Mammary epithelial cell (primary cell): ENCODE measurements around the gene OLAH.

Experiments
- CTCF ChIP-seq, 2 donors: IDR thresholded peaks in 1 of 2; conservative IDR thresholded peaks in 1 of 2; 2 replicates each; pipeline ENCODE4 v1.5.1; 2011 to 2012; ENCODE audit warnings: inconsistent platforms in 2 of 2, low read length in 2 of 2, mild to moderate bottlenecking in 2 of 2, control low read depth in 1 of 2, low read depth in 1 of 2; ENCODE audit not compliant: insufficient read depth in 1 of 2; ENCODE audit errors: extremely low read depth in 1 of 2
- EZH2 ChIP-seq: IDR thresholded peaks from 2 replicates; pipeline ENCODE4 v1.6.1; 2012; ENCODE audit warnings: low read length, inconsistent platforms, borderline replicate concordance

DNA sequence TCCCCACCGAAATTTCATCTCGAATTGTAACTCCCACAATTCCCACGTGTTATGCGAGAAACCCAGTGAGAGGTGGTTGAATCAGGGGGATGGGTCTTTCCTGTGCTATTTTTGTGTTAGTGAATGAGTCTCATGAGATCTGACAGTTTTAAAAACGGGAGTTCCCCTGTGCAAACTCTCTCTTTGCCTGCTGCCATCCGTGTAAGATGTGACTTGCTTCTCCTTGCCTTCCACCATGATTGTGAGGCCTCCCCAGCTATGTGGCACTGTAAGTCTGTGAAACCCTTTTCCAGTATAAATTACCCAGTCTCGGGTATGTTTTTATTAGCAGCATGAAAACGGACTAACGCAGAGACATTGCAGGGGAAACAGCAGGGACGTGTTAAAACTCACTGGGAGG is 5.3 kb upstream of the OLAH start:
- TF ChIP-seq CTCF (conservative IDR thresholded peaks at IDR 0.05 in 1 of 2, IDR thresholded peaks at IDR 0.05 in 1 of 2; ENCODE audit: extremely low read depth in 1 of 2, insufficient read depth in 1 of 2, low read depth in 1 of 2, low read length in 2 of 2) (no peak), EZH2 (no peak)
